Astrocyte (in vitro differentiated cells and primary cell): Measurements from ENCODE around the gene GPR61. TPM values are rescaled to one million over a fixed set of nuclear protein-coding genes. Genes with fewer than 3 reads are reported as not detected.

ENCODE experiments used
- DNase-seq: peaks from one replicate; pipeline ENCODE4 v3.0.0-alpha.2; 2010; ENCODE audit warnings: low read depth
- FAIRE-seq: peaks from 2 replicates; lab custom pipeline; 2011; peaks lifted over from hg19 to GRCh38; lab: Jason Lieb, UNC
- H2AFZ ChIP-seq: 2 replicates; pipeline ENCODE4 v1.6.0; 2012; ENCODE audit warnings: low read depth, low read length, inconsistent platforms
- H3K27ac ChIP-seq: 2 replicates; pipeline ENCODE4 v1.5.1; 2011; ENCODE audit warnings: low read depth, low read length, inconsistent platforms
- H3K27me3 ChIP-seq: 2 replicates; pipeline ENCODE4 v1.6.0; 2011; ENCODE audit warnings: low read length, inconsistent platforms; ENCODE audit not compliant: insufficient read depth
- H3K36me3 ChIP-seq: 2 replicates; pipeline ENCODE4 v1.5.1; 2011; ENCODE audit warnings: low read length, inconsistent platforms; ENCODE audit not compliant: insufficient read depth
- H3K4me1 ChIP-seq: 2 replicates; pipeline ENCODE4 v1.5.1; 2011; ENCODE audit warnings: low read length, inconsistent platforms; ENCODE audit not compliant: insufficient read depth
- H3K4me2 ChIP-seq: 2 replicates; pipeline ENCODE4 v1.6.0; 2012; ENCODE audit warnings: low read length, inconsistent platforms
- H3K4me3 ChIP-seq: 2 replicates; pipeline ENCODE4 v1.5.1; 2011; ENCODE audit warnings: low read depth, mild to moderate bottlenecking, low read length, inconsistent platforms; ENCODE audit not compliant: insufficient read depth
- H3K79me2 ChIP-seq: 2 replicates; pipeline ENCODE4 v1.6.0; 2012; ENCODE audit warnings: mild to moderate bottlenecking, low read length, inconsistent platforms; ENCODE audit not compliant: insufficient read depth
- H3K9ac ChIP-seq: 2 replicates; pipeline ENCODE4 v1.6.0; 2012; ENCODE audit warnings: mild to moderate bottlenecking, low read length, inconsistent platforms
- H3K9me3 ChIP-seq: 2 replicates; pipeline ENCODE4 v1.5.1; 2012; ENCODE audit warnings: low read depth, mild to moderate bottlenecking, low read length, inconsistent platforms; ENCODE audit not compliant: insufficient read depth
- H4K20me1 ChIP-seq: 2 replicates; pipeline ENCODE4 v1.6.0; 2012; ENCODE audit warnings: low read length, inconsistent platforms; ENCODE audit not compliant: insufficient read depth
- H3K27ac Mint-ChIP-seq: one replicate; pipeline ENCODE4 v1.8.0; 2021; ENCODE audit warnings: mild to moderate bottlenecking, mixed read lengths; ENCODE audit not compliant: unreplicated experiment
- H3K27me3 Mint-ChIP-seq: one replicate; pipeline ENCODE4 v1.8.0; 2021; ENCODE audit warnings: low read depth, mixed read lengths; ENCODE audit not compliant: unreplicated experiment
- H3K36me3 Mint-ChIP-seq: one replicate; pipeline ENCODE4 v1.8.0; 2021; ENCODE audit warnings: low read depth, mixed read lengths; ENCODE audit not compliant: unreplicated experiment
- H3K4me1 Mint-ChIP-seq: one replicate; pipeline ENCODE4 v1.8.0; 2021; ENCODE audit warnings: low read depth, mixed read lengths; ENCODE audit not compliant: unreplicated experiment
- H3K4me3 Mint-ChIP-seq: one replicate; pipeline ENCODE4 v1.8.0; 2021; ENCODE audit warnings: mild to moderate bottlenecking, moderate library complexity, mixed read lengths; ENCODE audit not compliant: unreplicated experiment
- H3K9me3 Mint-ChIP-seq: one replicate; pipeline ENCODE4 v1.8.0; 2021; ENCODE audit warnings: mild to moderate bottlenecking, mixed read lengths; ENCODE audit not compliant: unreplicated experiment
- EZH2 ChIP-seq: IDR thresholded peaks from 2 replicates; pipeline ENCODE4 v1.6.1; 2012; ENCODE audit warnings: mild to moderate bottlenecking, low read length, inconsistent platforms; ENCODE audit not compliant: insufficient read depth
- total RNA-seq: library from RNA; stranded (reverse); gene quantifications from 2 replicates; pipeline ENCODE4 v1.2.1, GENCODE V29; 2021
- TF ChIP-seq, protein P1 (sequence below): IDR thresholded peaks from 2 replicates; pipeline ENCODE4 v1.5.1; 2011; ENCODE audit warnings: low read depth, mild to moderate bottlenecking, inconsistent platforms, low read length, moderate library complexity; ENCODE audit not compliant: insufficient read depth

The GPR61 gene
- total RNA-seq, 1 donor from 2014 or later: not detected

GRCh38 chr1:109491372-109491771 lies 48.3 kb upstream of the GPR61 start:
- H3K4me3 Mint-ChIP-seq: no peak overlapping the region

GRCh38 chr1:109492779-109493178 lies 46.9 kb upstream of the GPR61 start:
- H3K4me3 Mint-ChIP-seq: no peak overlapping the region
- no peak for FAIRE-seq

More at GRCh38 chr1:109491372-109491771, 48.3 kb upstream of the GPR61 start:
- Mint-ChIP-seq H3K27ac (no peak overlapping the region), H3K36me3 (peaks cover 18% of the 10 kb centered on the region), H3K9me3 (no peaks in the 10 kb centered on the region), H3K27me3 (no peaks in the 10 kb centered on the region), H3K4me1 (peaks cover 13% of the 10 kb centered on the region)
- H3K27me3 ChIP-seq: no peaks in the 10 kb centered on the region
- H2AFZ ChIP-seq: no peak overlapping the region
- TF ChIP-seq EZH2: no peak
- TF ChIP-seq, protein P1, sequence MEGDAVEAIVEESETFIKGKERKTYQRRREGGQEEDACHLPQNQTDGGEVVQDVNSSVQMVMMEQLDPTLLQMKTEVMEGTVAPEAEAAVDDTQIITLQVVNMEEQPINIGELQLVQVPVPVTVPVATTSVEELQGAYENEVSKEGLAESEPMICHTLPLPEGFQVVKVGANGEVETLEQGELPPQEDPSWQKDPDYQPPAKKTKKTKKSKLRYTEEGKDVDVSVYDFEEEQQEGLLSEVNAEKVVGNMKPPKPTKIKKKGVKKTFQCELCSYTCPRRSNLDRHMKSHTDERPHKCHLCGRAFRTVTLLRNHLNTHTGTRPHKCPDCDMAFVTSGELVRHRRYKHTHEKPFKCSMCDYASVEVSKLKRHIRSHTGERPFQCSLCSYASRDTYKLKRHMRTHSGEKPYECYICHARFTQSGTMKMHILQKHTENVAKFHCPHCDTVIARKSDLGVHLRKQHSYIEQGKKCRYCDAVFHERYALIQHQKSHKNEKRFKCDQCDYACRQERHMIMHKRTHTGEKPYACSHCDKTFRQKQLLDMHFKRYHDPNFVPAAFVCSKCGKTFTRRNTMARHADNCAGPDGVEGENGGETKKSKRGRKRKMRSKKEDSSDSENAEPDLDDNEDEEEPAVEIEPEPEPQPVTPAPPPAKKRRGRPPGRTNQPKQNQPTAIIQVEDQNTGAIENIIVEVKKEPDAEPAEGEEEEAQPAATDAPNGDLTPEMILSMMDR: no peak
- peaks cover 4% of the 10 kb centered on the region for H3K4me1 ChIP-seq
- DNase-seq (no peak), FAIRE-seq (no peak)
- H3K9me3 ChIP-seq: no peaks in the 10 kb centered on the region
- H3K4me3 ChIP-seq: no peak overlapping the region
- no peak overlapping the region for H3K4me2 ChIP-seq
- H3K27ac ChIP-seq: no peak overlapping the region
- peaks cover 7% of the 10 kb centered on the region for H3K36me3 ChIP-seq
- no peak overlapping the region for H3K9ac ChIP-seq
- no peaks in the 10 kb centered on the region for H4K20me1 ChIP-seq
- H3K79me2 ChIP-seq: peaks cover 10% of the 10 kb centered on the region

GRCh38 chr1:109493227-109493626 lies 46.4 kb upstream of the GPR61 start:
- H3K4me3 ChIP-seq: no peak overlapping the region
- peaks cover 4% of the 10 kb centered on the region for H3K4me1 ChIP-seq
- FAIRE-seq (no peak), DNase-seq (no peak)
- H3K4me2 ChIP-seq: peak overlapping the region; percentile 77
- peaks cover 11% of the 10 kb centered on the region for H4K20me1 ChIP-seq
- H3K36me3 ChIP-seq: no peaks in the 10 kb centered on the region
- no peaks in the 10 kb centered on the region for H3K9me3 ChIP-seq
- H3K4me3 Mint-ChIP-seq: peak overlapping the region; percentile 97
- no peak overlapping the region for H3K27ac Mint-ChIP-seq
- no peak overlapping the region for H3K27ac ChIP-seq
- peaks cover 17% of the 10 kb centered on the region for H3K4me1 Mint-ChIP-seq
- peaks cover 12% of the 10 kb centered on the region for H3K79me2 ChIP-seq
- peaks cover 15% of the 10 kb centered on the region for H3K36me3 Mint-ChIP-seq
- peak overlapping the region; percentile 96 for H2AFZ ChIP-seq
- no peaks in the 10 kb centered on the region for H3K27me3 ChIP-seq
- H3K9me3 Mint-ChIP-seq: no peaks in the 10 kb centered on the region
- no peaks in the 10 kb centered on the region for H3K27me3 Mint-ChIP-seq
- H3K9ac ChIP-seq: peak overlapping the region; percentile 77
- no peak for TF ChIP-seq EZH2
- TF ChIP-seq, protein P1: no peak

More at GRCh38 chr1:109492779-109493178, 46.9 kb upstream of the GPR61 start:
- peaks cover 7% of the 10 kb centered on the region for H4K20me1 ChIP-seq
- H3K4me1 ChIP-seq: peaks cover 4% of the 10 kb centered on the region
- Mint-ChIP-seq H3K36me3 (peaks cover 18% of the 10 kb centered on the region), H3K4me1 (peaks cover 17% of the 10 kb centered on the region), H3K27me3 (no peaks in the 10 kb centered on the region), H3K9me3 (no peaks in the 10 kb centered on the region), H3K27ac (no peak overlapping the region)
- peaks cover 12% of the 10 kb centered on the region for H3K79me2 ChIP-seq
- H3K9ac ChIP-seq: no peak overlapping the region
- no peaks in the 10 kb centered on the region for H3K27me3 ChIP-seq
- H3K9me3 ChIP-seq: no peaks in the 10 kb centered on the region
- H3K36me3 ChIP-seq: peaks cover 4% of the 10 kb centered on the region
- H3K27ac ChIP-seq: no peak overlapping the region
- no peak for TF ChIP-seq EZH2
- TF ChIP-seq, protein P1: no peak
- no peak overlapping the region for H3K4me2 ChIP-seq
- H3K4me3 ChIP-seq: no peak overlapping the region
- H2AFZ ChIP-seq: no peak overlapping the region
- no peak for DNase-seq
